HG03039 (cell line): ENCODE data around the gene PNMA8C.
"Not testable (repeated sequence)": the region's sequence is repeated elsewhere in the genome, so short reads cannot be mapped to it uniquely, and the experiment has no call there.

Experiments used
- ATAC-seq: cut with Tn5 transposase; IDR thresholded peaks from one replicate; pipeline ENCODE4 v1.9.1; 2021; ENCODE audit warnings: mild to moderate bottlenecking, moderate library complexity; ENCODE audit not compliant: unreplicated experiment

PNMA8C gene

GRCh38 chr19:46447824-46448223 is 19.1 kb upstream of the PNMA8C start:
- ATAC-seq, result no peak

GRCh38 chr19:46447006-46447405 is 18.3 kb upstream of the PNMA8C start:
- no peak for ATAC-seq

- no peak for ATAC-seq
Observed at GRCh38 chr19:46446021-46446420, 17.3 kb upstream of the PNMA8C start.

- ATAC-seq, result no peak
Observed at GRCh38 chr19:46442808-46443450, 14.2 kb upstream of the PNMA8C start.

GRCh38 chr19:46441866-46442265 is 13.1 kb upstream of the PNMA8C start:
- ATAC-seq, result no peak

- ATAC-seq, result not testable (repeated sequence)
Observed at GRCh38 chr19:46435689-46436088, 7.0 kb upstream of the PNMA8C start.

GRCh38 chr19:46435009-46435408 is 6.3 kb upstream of the PNMA8C start:
- no peak for ATAC-seq

GRCh38 chr19:46433470-46433869 is 4.7 kb upstream of the PNMA8C start:
- not testable (repeated sequence) for ATAC-seq

- ATAC-seq, result no peak
Observed at GRCh38 chr19:46431824-46432223, 3.1 kb upstream of the PNMA8C start.

- ATAC-seq, result no peak
Observed at GRCh38 chr19:46429999-46430398, 1.3 kb upstream of the PNMA8C start.

- no peak for ATAC-seq
Observed at GRCh38 chr19:46427518-46428045, 1.2 kb downstream of the PNMA8C start.

GRCh38 chr19:46426506-46427162 is 2.1 kb downstream of the PNMA8C start:
- ATAC-seq, result no peak

GRCh38 chr19:46426035-46426505 is 2.7 kb downstream of the PNMA8C start:
- no peak for ATAC-seq

- ATAC-seq, result no peak
Observed at GRCh38 chr19:46423188-46423587, 5.5 kb downstream of the PNMA8C start.

GRCh38 chr19:46422344-46422743 is 6.4 kb downstream of the PNMA8C start:
- no peak for ATAC-seq

GRCh38 chr19:46420056-46420455 is 8.7 kb downstream of the PNMA8C start:
- no peak for ATAC-seq

- ATAC-seq, result not testable (repeated sequence)
Observed at GRCh38 chr19:46415804-46416709, 12.7 kb downstream of the PNMA8C start.

GRCh38 chr19:46414899-46415298 is 13.8 kb downstream of the PNMA8C start:
- not testable (repeated sequence) for ATAC-seq

- no peak for ATAC-seq
Observed at GRCh38 chr19:46413262-46414031, 15.3 kb downstream of the PNMA8C start, which contains the start of gene CCDC8. CCDC8 (minus strand) TSS chr19:46413564; CDS start chr19:46412810, 754 bp downstream.

- ATAC-seq, result no peak
Observed at GRCh38 chr19:46412650-46413261, 16.0 kb downstream of the PNMA8C start.
